A549 (cell line): ENCODE data around the gene TMEM273. TPM values are rescaled to one million over a fixed set of nuclear protein-coding genes. Genes with fewer than 3 reads are reported as not detected.

Experiments
- ATAC-seq, 2 experiments: fragments of 200-7000 bp in 1 of 2; fragments of >200 bp in 1 of 2; cut with Nextera tagmentation in 1 of 2; cut with Tn5 transposase in 1 of 2; 3 replicates each; pipeline versions ENCODE4 v1.8.0 to v1.9.1; 2018 to 2020; ENCODE audit warnings: mild to moderate bottlenecking in 1 of 2, moderate library complexity in 1 of 2
- CTCF ChIA-PET: fragments of 300-600 bp; sonication (Branson Sonifier 250); formaldehyde crosslinking; extraction: SDS; loops from one replicate; lab custom pipeline; 2021; ENCODE audit warnings: antibody characterized with exemption, inconsistent platforms; lab: Yijun Ruan, JAX
- POLR2A ChIA-PET: fragments of 350-600 bp; formaldehyde crosslinking; extraction: SDS; loops from one replicate; lab custom pipeline; 2021; ENCODE audit warnings: antibody characterized with exemption, inconsistent platforms; lab: Yijun Ruan, JAX
- DNase-seq, 2 experiments: peaks; one replicate each; pipeline versions ENCODE4 v3.0.0 to v3.0.0-alpha.2; 2011 to 2016; ENCODE audit warnings: low read depth in 1 of 2, low spot score in 1 of 2
- FAIRE-seq: peaks from 2 replicates; lab custom pipeline; 2011; peaks lifted over from hg19 to GRCh38; lab: Jason Lieb, UNC
- H3K27ac ChIP-seq, 2 experiments: fragments of >200 bp; sonication (Bioruptor Twin); formaldehyde crosslinking; 3 replicates each; pipeline ENCODE4 v1.5.1; 2016 to 2017
- H3K4me1 ChIP-seq: fragments of >200 bp; sonication (Bioruptor Twin); formaldehyde crosslinking; 3 replicates; pipeline ENCODE4 v1.6.1; 2016
- H3K4me2 ChIP-seq: fragments of >200 bp; sonication (Bioruptor Twin); formaldehyde crosslinking; 3 replicates; pipeline ENCODE4 v1.6.1; 2016
- H3K4me3 ChIP-seq: fragments of >200 bp; sonication (Bioruptor Twin); formaldehyde crosslinking; 3 replicates; pipeline ENCODE4 v1.5.1; 2016
- H3K9me3 ChIP-seq: fragments of >200 bp; sonication (Bioruptor Twin); formaldehyde crosslinking; 3 replicates; pipeline ENCODE4 v1.6.1; 2016
- BHLHE40 ChIP-seq: IDR thresholded peaks from 2 replicates; pipeline ENCODE4 v1.6.1; 2012; ENCODE audit warnings: low read depth, low read length, inconsistent platforms
- CBX8 ChIP-seq: fragments of 200-600 bp; sonication (generic); IDR thresholded peaks from 2 replicates; pipeline ENCODE4 v1.6.1; 2016
- CHD4 ChIP-seq: fragments of 200-600 bp; sonication (generic); IDR thresholded peaks from 2 replicates; pipeline ENCODE4 v1.6.1; 2016; ENCODE audit warnings: antibody characterized with exemption, mild to moderate bottlenecking, borderline replicate concordance
- E2F6 ChIP-seq: IDR thresholded peaks from 2 replicates; pipeline ENCODE4 v1.6.1; 2012; ENCODE audit warnings: low read depth, borderline replicate concordance
- EHMT2 ChIP-seq: fragments of 200-600 bp; sonication (generic); IDR thresholded peaks from 2 replicates; pipeline ENCODE4 v1.6.1; 2016; ENCODE audit warnings: antibody characterized with exemption, low read depth, mild to moderate bottlenecking, moderate library complexity
- FOSB ChIP-seq: fragments of 250-450 bp; sonication (Bioruptor Pico); IDR thresholded peaks from 2 replicates; pipeline ENCODE4 v1.5.0; 2020; ENCODE audit warnings: mild to moderate bottlenecking, moderate library complexity
- FOSL2 ChIP-seq, 2 experiments: fragments of 450-650 bp in 1 of 2; fragments of >200 bp in 1 of 2; sonication (Bioruptor Twin) in 1 of 2; formaldehyde crosslinking; IDR thresholded peaks; 2 replicates each; pipeline versions ENCODE4 v1.5.0 to v1.6.1; 2016 to 2020; ENCODE audit warnings: mild to moderate bottlenecking in 1 of 2, moderate library complexity in 1 of 2
- GATA3 ChIP-seq: IDR thresholded peaks from 2 replicates; pipeline ENCODE4 v1.6.1; 2012; ENCODE audit warnings: borderline replicate concordance
- JUN ChIP-seq, 2 experiments: fragments of >200 bp; sonication (Bioruptor Twin); formaldehyde crosslinking; IDR thresholded peaks; 2 replicates in 1 of 2; 3 replicates in 1 of 2; pipeline ENCODE4 v1.6.1; 2016 to 2017
- KDM1A ChIP-seq: fragments of 200-600 bp; sonication (generic); IDR thresholded peaks from 2 replicates; pipeline ENCODE4 v1.6.1; 2016; ENCODE audit warnings: low read depth, mild to moderate bottlenecking
- KDM5A ChIP-seq: fragments of 200-600 bp; sonication (generic); IDR thresholded peaks from 2 replicates; pipeline ENCODE4 v1.6.1; 2016; ENCODE audit warnings: antibody characterized with exemption, mild to moderate bottlenecking
- MAFK ChIP-seq: fragments of 450-650 bp; IDR thresholded peaks from 2 replicates; pipeline ENCODE4 v1.6.1; 2014; ENCODE audit not compliant: partially characterized antibody
- NFE2L2 ChIP-seq: fragments of 150-350 bp; conservative IDR thresholded peaks from 2 replicates; pipeline ENCODE4 v1.6.1; 2014; ENCODE audit warnings: low read length
- RAD21 ChIP-seq, 2 experiments: fragments of >200 bp in 1 of 2; sonication (Bioruptor Twin) in 1 of 2; formaldehyde crosslinking in 1 of 2; IDR thresholded peaks in 1 of 2; conservative IDR thresholded peaks in 1 of 2; 2 replicates in 1 of 2; 3 replicates in 1 of 2; pipeline ENCODE4 v1.6.1; 2012 to 2018; ENCODE audit warnings: inconsistent platforms in 1 of 2
- RARB ChIP-seq: fragments of 250-450 bp; sonication (Bioruptor Pico); IDR thresholded peaks from 2 replicates; pipeline ENCODE4 v1.8.0; 2021; ENCODE audit warnings: mild to moderate bottlenecking, moderate library complexity
- RFX5 ChIP-seq: fragments of 450-650 bp; IDR thresholded peaks from 2 replicates; pipeline ENCODE4 v1.7.1; 2014; ENCODE audit warnings: antibody characterized with exemption, mild to moderate bottlenecking, moderate library complexity
- RNF2 ChIP-seq: fragments of 200-600 bp; sonication (generic); IDR thresholded peaks from 2 replicates; pipeline ENCODE4 v1.6.1; 2016; ENCODE audit warnings: low read depth, mild to moderate bottlenecking, antibody characterized with exemption, moderate library complexity, borderline replicate concordance
- SMC3 ChIP-seq: fragments of >200 bp; sonication (Bioruptor Twin); formaldehyde crosslinking; IDR thresholded peaks from 3 replicates; pipeline ENCODE4 v1.6.1; 2018; ENCODE audit warnings: inconsistent platforms
- SREBF2 ChIP-seq: fragments of 450-650 bp; IDR thresholded peaks from 2 replicates; pipeline ENCODE4 v1.6.1; 2014; ENCODE audit warnings: mild to moderate bottlenecking, moderate library complexity
- USF2 ChIP-seq: fragments of 450-650 bp; IDR thresholded peaks from 2 replicates; pipeline ENCODE4 v1.6.1; 2014; ENCODE audit warnings: antibody characterized with exemption
- WGBS: methylation state at CpG from one replicate; pipeline ENCODE4 v1.1.6; 2017; ENCODE audit errors: missing lambda C conversion rate; 5-methylcytosine and 5-hydroxymethylcytosine counted together
- polyA plus RNA-seq, 4 experiments: library from polyadenylated mRNA; depleted of rRNA in 3 of 4; stranded (reverse); fragments of >200 nt; fragmentation: RNase III in 1 of 4; extraction: RNeasy Plus Mini Kit Qiagen cat#74134 plus additional on column Dnase treatment in 1 of 4; gene quantifications; 2 replicates in 3 of 4; 3 replicates in 1 of 4; pipeline ENCODE4 v1.2.3, GENCODE V29; 2011 to 2017
- TF ChIP-seq, protein P1 (sequence below): fragments of 250-450 bp; sonication (Bioruptor Pico); IDR thresholded peaks from 2 replicates; pipeline ENCODE4 v1.5.0; 2021; ENCODE audit warnings: mild to moderate bottlenecking, moderate library complexity, borderline replicate concordance
- TF ChIP-seq, protein P2 (sequence below): fragments of >200 bp; sonication (Bioruptor Twin); formaldehyde crosslinking; IDR thresholded peaks from 3 replicates; pipeline ENCODE4 v1.5.1; 2016
- TF ChIP-seq, protein P3 (sequence below): IDR thresholded peaks from 2 replicates; pipeline ENCODE4 v1.6.1; 2012

TMEM273 gene
- polyA plus RNA-seq, 2 of the 4 experiments (the other 2 are of a cell fraction): not detected

- no peak for FAIRE-seq
- CTCF ChIA-PET: no interaction called here
- ATAC-seq: no peak
These were observed 18.9 kb upstream of the TMEM273 start for GRCh38 chr10:49207113-49207512.

GRCh38 chr10:49205206-49205605 lies 17.0 kb upstream of the TMEM273 start:
- no peak for FAIRE-seq
- TF ChIP-seq, protein P1, sequence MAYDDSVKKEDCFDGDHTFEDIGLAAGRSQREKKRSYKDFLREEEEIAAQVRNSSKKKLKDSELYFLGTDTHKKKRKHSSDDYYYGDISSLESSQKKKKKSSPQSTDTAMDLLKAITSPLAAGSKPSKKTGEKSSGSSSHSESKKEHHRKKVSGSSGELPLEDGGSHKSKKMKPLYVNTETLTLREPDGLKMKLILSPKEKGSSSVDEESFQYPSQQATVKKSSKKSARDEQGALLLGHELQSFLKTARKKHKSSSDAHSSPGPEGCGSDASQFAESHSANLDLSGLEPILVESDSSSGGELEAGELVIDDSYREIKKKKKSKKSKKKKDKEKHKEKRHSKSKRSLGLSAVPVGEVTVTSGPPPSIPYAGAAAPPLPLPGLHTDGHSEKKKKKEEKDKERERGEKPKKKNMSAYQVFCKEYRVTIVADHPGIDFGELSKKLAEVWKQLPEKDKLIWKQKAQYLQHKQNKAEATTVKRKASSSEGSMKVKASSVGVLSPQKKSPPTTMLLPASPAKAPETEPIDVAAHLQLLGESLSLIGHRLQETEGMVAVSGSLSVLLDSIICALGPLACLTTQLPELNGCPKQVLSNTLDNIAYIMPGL (CRISPR knock-in tag): no peak
- TF ChIP-seq RARB (CRISPR knock-in tag) (no peak), KDM5A (no peak), NFE2L2 (no peak), MAFK (no peak), RAD21 (conservative IDR thresholded peaks at IDR 0.05 in 1 of 2, IDR thresholded peaks at IDR 0.05 in 1 of 2) (no peak), GATA3 (no peak)
- no peak for ATAC-seq
- H3K27ac ChIP-seq: no peak overlapping the region
- POLR2A ChIA-PET: no interaction called here
- H3K4me3 ChIP-seq: no peak overlapping the region
- no peak overlapping the region for H3K4me2 ChIP-seq
- CTCF ChIA-PET: interaction anchor here (1.4 to 1.8 kb wide), 2 partner anchors 9 to 44 kb away, joined by 3 to 4 read pairs; no protein-coding TSS in a partner anchor
- H3K9me3 ChIP-seq: no peaks in the 10 kb centered on the region
- WGBS: 32% methylated on average over 3 of the region's 3 CpGs
- DNase-seq: no peak
- H3K4me1 ChIP-seq: no peaks in the 10 kb centered on the region

More at GRCh38 chr10:49207113-49207512, 18.9 kb upstream of the TMEM273 start:
- Histone ChIP-seq H3K27ac (no peak overlapping the region), H3K4me3 (no peak overlapping the region), H3K4me1 (no peaks in the 10 kb centered on the region), H3K9me3 (no peaks in the 10 kb centered on the region), H3K4me2 (no peak overlapping the region)
- POLR2A ChIA-PET: no interaction called here
- DNase-seq: no peak
- TF ChIP-seq KDM1A (no peak), JUN (IDR thresholded peaks at IDR 0.05) (no peak), MAFK (no peak), E2F6 (no peak), RAD21 (conservative IDR thresholded peaks at IDR 0.05 in 1 of 2, IDR thresholded peaks at IDR 0.05 in 1 of 2) (no peak), BHLHE40 (no peak), RNF2 (no peak), FOSB (CRISPR knock-in tag) (no peak), RFX5 (no peak), FOSL2 (IDR thresholded peaks at IDR 0.05) (no peak), FOSL2 (CRISPR knock-in tag; IDR thresholded peaks at IDR 0.05) (no peak)
- TF ChIP-seq, protein P2, sequence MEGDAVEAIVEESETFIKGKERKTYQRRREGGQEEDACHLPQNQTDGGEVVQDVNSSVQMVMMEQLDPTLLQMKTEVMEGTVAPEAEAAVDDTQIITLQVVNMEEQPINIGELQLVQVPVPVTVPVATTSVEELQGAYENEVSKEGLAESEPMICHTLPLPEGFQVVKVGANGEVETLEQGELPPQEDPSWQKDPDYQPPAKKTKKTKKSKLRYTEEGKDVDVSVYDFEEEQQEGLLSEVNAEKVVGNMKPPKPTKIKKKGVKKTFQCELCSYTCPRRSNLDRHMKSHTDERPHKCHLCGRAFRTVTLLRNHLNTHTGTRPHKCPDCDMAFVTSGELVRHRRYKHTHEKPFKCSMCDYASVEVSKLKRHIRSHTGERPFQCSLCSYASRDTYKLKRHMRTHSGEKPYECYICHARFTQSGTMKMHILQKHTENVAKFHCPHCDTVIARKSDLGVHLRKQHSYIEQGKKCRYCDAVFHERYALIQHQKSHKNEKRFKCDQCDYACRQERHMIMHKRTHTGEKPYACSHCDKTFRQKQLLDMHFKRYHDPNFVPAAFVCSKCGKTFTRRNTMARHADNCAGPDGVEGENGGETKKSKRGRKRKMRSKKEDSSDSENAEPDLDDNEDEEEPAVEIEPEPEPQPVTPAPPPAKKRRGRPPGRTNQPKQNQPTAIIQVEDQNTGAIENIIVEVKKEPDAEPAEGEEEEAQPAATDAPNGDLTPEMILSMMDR: no peak
- WGBS: 13% methylated on average over 3 of the region's 3 CpGs

DNA sequence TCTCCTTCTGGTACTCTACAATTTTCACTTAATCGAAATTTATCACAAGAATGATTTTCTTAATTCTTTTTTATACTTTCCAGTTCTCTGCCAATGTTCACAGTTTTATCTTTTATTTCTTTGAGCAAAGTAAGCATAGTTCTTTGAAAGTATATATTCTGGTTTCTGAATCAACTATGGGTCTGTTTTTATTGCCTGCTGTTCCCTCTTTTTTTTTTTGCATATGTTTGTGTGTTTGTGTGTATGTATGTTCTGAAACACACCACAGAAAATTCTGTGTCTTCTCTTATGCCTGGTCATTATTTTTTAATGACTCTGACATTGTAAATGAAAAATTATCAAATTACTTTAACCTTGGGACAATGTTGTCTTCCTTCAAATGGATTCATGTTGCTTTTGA lies 15.9 kb upstream of the TMEM273 start:
- Histone ChIP-seq H3K4me2 (no peak overlapping the region), H3K27ac (no peak overlapping the region), H3K9me3 (no peaks in the 10 kb centered on the region), H3K4me1 (no peaks in the 10 kb centered on the region), H3K4me3 (no peak overlapping the region)
- 0% methylated on average over 1 of the region's 1 CpG for WGBS
- DNase-seq: no peak
- TF ChIP-seq RNF2 (no peak), CHD4 (no peak), SREBF2 (no peak), USF2 (no peak), SMC3 (no peak), CBX8 (no peak), EHMT2 (no peak)
- TF ChIP-seq, protein P2: no peak
- TF ChIP-seq, protein P3, sequence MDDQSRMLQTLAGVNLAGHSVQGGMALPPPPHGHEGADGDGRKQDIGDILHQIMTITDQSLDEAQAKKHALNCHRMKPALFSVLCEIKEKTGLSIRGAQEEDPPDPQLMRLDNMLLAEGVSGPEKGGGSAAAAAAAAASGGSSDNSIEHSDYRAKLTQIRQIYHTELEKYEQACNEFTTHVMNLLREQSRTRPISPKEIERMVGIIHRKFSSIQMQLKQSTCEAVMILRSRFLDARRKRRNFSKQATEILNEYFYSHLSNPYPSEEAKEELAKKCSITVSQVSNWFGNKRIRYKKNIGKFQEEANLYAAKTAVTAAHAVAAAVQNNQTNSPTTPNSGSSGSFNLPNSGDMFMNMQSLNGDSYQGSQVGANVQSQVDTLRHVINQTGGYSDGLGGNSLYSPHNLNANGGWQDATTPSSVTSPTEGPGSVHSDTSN: no peak
- no peak for ATAC-seq
- ChIA-PET POLR2A (no interaction called here), CTCF (no interaction called here)
- FAIRE-seq: no peak
